COLO668 (cell line): ENCODE results near the gene CDKL1.
"Not testable (repeated sequence)": the region's sequence is repeated elsewhere in the genome, so short reads cannot be mapped to it uniquely, and the experiment has no call there.

Source experiments
- DNase-seq: peaks from one replicate; lab custom pipeline; 2025; ENCODE audit not compliant: unreplicated experiment; lab: John Stamatoyannopoulos, UW

The CDKL1 gene

DNA sequence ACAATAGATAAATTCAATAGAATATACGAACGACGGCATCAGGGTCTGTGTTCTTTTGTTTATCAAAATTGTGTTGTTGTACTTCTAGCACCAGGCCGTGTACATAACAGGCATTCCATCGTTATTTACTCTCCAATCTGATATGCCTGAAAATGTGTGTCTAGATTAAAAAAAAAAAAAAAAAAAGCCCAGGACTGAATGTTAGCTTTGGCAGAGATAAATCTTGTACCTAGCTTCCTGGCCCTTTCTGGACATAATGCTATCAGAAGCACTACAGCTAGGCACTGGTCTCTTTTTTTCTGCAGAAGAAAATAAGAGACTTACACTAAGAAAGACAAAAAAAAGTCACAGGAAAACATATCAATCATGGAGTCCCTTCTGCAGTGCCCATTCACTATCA lies 37.0 kb downstream of the CDKL1 start:
- DNase-seq: no peak

DNA sequence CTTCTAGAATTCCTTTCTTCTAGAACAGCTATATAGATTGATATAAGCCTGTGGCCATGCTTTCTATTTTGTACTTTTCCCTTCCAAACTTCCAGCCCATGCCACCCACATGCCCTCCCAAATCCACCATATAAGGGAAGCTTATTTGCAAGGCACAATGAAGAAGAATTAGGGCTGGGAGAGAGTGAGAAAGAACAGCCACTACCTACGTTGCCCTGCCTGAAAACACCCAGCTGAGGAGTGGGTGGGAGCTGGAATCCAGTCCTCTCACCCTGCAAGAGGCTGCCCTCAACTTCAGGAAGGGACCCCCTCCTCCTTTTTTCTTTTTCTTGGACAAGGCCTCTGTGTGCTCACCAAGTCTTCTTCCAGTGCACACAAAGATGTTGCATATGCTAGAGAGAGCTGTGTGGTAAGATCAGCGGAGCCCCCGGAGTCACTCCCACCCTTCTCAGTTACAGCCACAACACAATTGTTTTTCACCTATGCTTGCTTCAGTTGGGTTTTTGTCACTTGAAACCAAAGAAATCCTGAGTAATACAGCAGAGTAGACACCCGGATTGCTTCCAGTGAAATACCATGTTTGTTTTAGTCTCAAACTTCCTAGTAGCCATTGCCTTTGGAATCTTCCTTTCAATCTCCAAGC lies 38.8 kb downstream of the CDKL1 start:
- no peak for DNase-seq

DNA sequence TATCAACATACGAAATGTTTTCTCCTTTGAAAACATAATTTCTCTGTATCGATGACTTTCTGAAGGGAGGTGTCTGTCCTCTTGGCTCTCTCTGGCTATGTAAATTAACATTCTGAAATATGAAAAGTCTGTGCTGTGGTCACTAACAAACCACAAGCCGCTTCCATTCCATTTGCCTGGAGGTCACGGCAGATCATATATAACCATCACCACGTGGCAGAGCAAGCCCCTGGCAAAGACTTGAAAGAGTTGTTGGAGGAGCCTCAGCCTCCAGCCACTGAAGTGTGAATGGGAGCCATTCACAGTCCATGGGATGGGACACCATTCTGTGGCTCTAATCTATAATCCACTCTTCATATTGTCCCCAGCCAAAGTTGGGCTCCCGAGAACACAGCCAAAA lies 39.6 kb downstream of the CDKL1 start:
- no peak for DNase-seq

DNA sequence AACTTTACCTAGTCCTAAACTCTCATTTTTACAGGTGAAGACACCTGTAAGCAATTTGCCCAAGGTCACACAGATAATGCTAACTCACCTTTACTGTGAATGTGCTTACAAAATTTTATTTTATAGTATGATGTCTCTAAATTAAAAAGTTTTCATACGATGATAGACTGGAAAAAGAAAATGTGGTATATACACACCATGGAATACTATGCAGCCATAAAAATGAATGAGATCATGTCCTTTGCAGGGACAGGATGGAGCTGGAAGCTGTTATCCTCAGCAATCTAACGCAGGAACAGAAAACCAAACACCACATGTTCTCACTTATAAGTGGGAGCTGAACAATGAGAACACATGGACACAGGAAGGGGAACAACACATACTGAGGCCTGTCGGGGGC lies 40.4 kb downstream of the CDKL1 start:
- DNase-seq: not testable (repeated sequence)

DNA sequence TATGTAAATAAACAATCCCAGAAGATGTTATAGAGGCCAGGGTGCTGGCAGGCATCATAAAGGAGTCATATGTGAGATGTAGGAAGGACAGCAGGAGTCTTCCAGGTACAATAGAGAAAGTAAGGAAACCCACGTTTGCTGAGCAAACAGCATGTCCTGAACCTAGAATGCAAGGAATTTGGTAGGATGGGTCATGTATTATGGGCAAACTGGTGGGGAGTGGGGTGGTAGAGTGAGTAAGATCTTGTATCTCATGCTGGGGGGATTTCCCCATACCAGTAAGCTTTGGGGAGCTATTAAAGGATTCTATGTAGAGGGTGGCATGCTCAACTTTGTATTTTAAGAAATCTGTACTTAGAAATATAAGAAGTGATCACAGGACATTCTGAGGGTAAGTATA lies 41.0 kb downstream of the CDKL1 start:
- DNase-seq: no peak

DNA sequence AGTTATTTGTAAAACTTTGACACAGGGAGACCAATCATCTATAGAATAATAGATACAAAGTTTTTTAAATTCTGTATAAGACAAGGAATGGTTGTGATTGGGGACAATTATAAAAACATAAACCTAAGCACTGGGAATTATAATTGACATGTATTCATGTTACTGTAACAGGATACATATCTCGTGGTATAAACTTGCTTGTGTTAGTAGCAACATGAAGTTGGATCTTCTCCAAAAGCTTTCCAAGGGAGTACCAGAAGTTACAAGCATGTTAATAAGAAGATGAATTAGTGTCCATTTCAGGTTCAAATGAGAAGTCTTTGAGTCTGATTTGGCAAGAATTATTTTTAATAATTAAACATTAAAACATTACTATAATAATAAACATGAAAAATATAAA lies 42.2 kb downstream of the CDKL1 start:
- no peak for DNase-seq

DNA sequence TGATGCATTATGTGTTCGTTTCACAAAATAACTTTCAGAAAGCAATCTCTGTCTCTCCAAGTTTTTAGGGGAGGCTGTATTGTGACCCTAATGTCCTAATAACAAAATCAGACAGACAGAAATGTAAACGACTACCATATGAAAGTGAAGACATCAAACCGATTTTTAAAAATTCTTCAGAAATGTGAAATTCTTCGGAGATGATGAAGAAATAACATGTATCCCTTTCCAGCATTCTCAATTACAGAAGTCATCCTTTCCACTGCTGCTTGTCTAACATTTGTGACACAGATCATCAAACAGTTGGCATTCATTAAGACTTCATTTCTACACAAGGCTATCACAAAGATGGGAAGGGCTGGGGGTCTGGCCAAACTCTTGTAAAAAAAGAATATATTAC lies 43.6 kb downstream of the CDKL1 start:
- no peak for DNase-seq

DNA sequence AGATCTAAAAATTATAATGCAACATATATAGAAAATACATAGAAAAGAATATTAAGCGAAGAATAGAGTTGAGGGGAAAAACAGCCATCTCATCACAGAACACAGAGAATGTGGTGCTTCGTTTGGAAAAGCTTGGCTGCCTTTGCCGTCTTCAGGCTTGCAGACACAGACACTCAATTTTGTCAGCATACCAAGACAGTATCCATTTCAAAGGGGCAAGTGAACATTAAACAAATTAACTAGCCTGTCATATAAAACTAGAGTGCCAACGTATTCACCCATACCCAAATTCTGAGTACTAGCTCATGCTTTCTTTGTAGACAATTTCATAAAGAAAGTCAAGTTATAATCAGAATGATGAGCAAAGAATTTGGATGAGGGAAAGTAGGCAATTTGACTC lies 44.1 kb downstream of the CDKL1 start:
- DNase-seq: no peak

DNA sequence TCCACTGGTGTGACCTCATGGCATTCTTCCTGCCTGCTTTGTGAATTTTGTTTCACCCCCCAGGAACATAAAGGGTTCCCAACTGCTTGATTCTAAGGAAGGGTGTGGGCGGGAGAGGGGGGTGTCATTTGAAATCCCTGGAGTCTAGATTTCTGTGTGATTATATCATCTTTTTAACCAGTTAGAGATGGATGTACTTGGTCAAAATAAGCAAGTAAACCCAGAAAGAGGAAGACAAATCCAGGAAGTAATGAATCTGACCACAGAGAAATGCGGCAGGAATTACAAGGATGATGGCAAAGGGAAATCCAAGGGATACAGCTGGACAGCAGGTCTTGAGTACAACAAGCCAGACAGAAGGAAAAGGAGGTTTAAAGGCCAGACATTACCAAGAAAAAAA lies 45.7 kb downstream of the CDKL1 start:
- no peak for DNase-seq

DNA sequence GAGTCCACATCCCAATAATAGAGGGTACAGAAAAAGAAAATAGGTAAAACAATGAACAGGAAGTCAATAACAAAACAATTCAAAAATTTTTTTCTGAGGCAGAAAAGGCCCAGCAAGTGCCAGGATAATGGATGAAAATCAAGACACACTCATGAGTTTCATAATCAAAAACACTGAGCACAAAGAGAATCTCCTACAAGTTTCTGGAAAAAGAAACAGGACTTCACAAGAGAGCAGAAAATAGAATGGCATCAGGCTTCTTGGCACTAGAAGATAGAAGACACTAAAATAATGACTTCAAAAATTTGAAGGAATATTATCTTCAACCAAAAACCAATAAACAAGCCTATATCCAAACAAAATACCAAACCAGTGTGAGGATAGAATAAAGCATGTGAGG lies 47.7 kb downstream of the CDKL1 start:
- no peak for DNase-seq

DNA sequence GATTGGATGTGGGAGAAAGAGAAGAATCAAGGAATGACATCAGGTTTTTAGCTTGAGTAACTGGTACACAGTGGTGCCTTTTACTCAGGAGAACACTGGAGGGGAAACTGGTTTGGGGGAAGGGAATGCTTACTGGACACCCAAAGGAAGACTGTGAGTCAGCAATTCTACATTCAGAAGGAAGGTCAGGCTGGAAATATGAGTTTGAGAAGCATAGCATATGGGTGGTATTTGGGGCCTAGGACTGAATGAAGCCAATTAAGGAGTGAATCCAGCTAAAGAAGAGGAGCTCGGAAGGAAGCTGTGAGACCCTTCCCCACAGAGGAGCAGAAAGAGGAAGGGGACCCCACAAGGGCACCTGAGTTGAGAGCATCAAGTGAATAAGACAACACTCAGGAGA lies 49.2 kb downstream of the CDKL1 start:
- no peak for DNase-seq

DNA sequence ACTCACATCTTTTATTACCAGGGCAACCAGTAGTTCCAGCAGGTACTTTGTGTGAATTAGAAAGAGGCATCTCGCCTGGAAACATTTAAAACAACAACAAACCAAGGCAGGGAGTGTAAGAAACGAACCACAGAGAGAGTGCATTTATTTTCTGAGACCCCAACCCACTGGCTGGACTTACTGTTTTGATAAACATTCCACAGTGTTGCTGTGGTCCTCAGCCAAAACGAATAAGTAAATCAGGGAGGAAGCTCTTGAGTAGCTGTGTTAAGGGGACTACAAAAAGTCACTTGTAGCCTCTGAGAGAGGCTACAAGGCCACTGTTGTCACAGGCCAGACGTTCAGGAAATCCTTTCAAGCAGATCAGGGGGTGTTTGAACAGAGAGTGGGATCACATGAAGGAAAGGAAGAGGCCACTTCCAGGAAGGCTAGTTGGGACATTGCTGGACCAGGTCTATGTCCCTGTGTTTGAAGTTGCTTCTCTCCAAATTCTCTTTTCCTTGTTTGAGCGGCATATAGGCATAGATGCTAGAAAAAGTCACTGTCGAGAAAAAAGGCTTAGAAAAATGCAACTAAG lies 50.7 kb downstream of the CDKL1 start:
- DNase-seq: no peak

DNA sequence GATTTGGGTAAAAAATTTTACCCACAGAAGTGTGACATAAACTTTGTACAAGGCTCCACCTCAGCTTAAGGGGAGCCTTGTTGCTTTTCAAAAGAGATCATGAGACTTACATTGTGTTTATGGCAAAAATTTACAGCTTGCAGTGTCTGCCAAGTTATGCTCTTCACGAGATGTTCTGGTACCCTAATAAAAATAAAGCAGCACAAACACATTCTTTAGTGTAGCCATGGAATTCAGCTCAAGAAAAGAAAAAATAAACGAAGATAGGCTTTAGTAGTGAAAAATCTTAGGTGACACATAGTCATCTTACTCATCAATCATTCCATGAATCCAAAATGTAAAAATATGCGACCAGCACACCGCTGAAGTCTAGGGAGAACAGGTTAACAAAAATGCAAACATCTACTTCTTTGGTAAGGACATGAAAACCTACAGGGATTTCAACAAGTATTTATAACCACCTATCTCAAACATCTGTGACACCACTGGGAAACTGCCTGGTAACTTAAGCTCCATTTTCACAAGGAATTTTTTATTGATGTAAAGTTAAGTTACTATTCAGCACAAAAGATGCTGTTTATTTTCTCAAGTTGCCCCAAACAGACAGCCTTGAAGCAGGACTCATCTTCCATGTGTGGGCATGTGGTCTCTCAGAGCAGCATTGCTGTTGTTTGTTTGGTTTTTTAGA lies 51.7 kb downstream of the CDKL1 start:
- no peak for DNase-seq

DNA sequence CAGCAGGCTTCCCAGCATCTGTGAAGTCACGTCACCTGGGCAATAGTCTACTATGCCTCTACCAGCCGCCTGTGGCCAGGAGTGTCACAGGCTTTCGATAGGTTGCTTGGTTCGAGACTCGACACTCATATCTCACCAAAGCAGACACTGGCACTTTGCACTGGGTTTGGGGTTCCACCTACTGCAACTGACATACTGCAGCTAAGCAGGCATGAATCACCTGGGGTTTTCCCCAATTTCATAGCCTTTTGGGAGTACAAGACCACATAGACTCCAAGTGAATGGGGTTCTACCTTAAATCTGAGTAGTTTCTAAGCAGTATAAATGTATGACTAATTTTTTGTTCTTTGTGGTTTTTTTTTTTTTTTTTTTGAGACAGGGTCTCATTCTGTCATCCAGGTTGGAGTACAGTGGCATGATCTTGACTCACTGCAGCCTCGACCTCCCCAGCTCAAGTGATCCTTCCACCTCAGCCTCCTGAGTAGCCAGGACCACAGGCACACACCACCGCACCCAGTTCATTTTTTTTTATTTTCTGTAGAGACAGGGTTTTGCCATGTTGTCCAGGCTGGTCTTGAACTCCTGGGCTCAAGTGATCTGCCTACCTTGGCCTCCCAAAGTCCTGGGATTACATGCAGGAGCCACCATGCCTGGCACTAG lies 52.4 kb downstream of the CDKL1 start:
- no peak for DNase-seq

DNA sequence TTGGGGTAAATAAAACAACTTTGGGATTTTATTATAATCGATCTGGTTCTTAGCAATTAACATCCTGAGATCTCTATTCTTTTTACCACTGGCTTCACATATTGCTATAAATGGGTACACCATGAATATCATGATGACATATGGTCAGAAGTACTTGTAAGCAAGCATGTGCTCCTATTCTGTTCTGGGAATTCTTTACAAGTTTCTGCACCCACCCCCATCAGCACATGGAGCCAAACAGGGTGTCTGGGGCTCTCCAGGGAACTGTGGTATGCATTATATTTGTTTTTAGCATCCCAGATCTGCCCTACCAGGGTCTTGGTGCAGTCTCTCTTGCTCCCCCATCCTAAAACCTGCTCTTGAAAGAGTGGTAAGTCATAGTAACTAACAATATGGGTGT lies 53.2 kb downstream of the CDKL1 start:
- DNase-seq: no peak

DNA sequence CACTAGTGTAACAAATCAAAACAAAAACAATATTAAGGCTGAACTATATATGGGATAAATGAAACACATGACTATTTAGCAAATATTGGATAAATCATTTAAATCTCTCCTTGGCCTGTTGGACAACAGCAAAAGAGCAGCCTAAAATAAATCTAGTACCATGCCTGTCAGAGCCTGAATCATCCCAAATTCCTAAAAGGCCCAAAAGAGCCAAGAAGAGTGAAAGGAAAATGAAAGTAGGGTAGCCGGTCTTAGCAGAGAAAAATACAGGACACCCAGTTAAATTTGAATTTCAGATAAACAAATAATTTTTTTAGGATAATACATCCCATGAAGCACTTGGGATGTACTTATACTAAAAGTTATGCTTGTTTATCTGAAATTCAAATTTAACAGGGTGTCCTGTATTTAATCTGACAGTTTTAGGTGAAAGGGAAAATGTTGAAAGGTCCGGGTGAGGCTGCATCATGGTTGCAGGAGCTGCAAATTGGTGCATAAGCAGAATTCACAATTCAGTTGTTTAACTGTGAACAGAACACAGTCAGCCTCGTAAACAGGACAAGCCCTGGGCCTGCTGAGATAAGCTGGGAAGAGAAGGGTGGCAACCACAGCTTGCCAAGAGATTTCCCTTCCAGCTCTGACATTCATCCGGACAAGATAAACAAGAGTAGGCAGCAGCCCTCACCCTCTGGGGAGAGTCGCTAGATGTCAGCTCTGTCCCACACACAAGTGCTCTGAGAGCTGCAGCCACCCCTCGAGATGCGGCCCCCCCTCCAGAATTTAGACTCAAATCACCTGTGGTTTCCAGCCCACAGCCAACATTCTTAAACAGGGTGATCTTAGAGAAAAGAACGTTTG lies 54.2 kb downstream of the CDKL1 start:
- DNase-seq: no peak

DNA sequence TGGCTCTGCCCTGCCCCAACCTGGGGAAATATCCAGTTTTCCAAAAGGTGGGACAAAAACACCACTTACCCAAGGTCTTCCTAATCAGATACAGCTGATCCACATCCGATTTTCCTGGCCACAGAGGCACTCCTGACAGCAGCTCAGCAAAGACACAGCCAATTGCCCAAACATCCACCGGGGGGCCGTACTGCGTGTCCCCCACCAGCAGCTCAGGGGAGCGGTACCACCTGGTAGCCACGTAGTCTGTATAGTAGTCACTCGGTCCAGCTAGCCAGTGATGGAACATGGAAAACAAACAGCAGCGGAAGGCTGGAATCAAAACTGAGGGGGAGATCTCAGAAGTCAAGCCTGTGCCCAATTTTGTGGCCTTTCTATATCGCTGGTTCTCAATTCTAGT lies 55.7 kb downstream of the CDKL1 start:
- DNase-seq: no peak

DNA sequence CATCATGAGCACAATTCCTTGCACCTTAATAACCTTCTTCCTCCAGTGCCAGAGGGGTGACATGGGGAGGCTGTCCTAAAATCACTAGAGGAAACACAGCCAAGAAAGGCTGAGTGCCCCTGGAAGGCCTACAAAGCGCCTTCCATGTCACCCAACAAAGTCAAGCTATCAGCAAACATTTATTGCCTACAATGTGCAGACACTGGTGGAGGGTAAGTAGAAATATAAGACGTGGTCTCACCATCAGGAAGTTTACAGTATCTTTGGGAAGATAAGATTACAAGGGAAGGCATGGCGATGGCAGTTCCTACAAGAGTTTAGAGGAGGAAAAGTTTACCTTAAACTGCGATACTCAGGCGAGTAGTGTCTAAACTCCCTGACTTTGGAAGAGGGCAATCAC lies 56.6 kb downstream of the CDKL1 start:
- no peak for DNase-seq

DNA sequence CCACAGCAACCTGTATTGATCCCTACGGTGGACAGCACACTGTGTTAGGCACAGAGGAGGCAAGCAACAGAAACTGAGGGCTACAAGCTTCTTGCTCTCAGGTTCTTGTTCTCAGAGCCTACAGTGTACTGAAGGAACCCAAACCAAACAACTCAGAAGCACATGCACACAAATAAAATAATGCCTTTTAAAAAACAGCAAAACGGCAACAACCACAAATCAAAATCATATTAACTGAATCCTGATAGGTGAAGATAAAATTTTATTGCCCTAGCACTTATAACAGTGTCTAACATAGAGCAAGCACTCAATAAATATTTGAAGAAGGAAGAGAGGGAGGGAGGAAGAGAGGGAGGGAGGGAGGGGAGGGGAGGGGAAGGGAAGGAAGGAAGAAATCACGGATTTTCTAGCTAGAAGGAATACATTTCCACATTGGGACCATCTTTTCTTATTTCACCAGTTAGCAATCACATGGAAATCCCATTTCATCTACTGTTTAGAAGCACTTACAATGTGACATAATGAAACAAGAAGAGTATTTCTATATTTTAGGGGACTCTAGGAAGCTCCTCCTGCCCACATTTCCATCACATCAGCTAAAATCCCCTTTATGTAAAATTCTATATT lies 57.4 kb downstream of the CDKL1 start:
- DNase-seq: no peak

DNA sequence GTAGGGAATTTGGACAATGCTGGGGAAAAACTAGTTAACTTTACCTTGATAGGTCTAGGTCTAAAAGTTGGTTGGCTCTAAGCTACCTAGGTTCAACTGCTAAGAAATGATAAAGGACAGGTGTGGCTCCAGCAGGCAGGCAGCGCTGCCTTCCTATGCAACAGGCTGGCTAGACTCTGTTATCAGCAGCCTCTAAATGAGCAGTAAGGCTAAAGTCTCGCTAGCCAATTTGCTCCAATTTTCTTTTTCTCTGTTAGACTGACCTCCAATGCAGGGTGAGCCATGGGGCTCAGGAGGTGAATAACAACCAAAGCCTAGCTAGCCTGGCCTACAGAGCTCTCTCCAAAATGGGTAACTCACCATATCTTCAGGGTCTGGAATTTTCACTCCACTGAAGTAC lies 58.1 kb downstream of the CDKL1 start:
- no peak for DNase-seq
